Mesothelial cell of epicardium (in vitro differentiated cells): ENCODE measurements around the gene ZNF414. TPM values are rescaled to one million over a fixed set of nuclear protein-coding genes. Genes with fewer than 3 reads are reported as not detected.

Experiments
- DNase-seq, 2 experiments: peaks; one replicate each; pipeline ENCODE4 v3.0.0; 2021; ENCODE audit warnings: low spot score in 2 of 2; ENCODE audit not compliant: unreplicated experiment in 2 of 2
- H3K27ac Mint-ChIP-seq: 2 replicates; pipeline ENCODE4 v1.8.0; 2021; ENCODE audit warnings: mixed read lengths
- H3K27me3 Mint-ChIP-seq: 2 replicates; pipeline ENCODE4 v1.8.0; 2021; ENCODE audit warnings: low read depth, mixed read lengths
- H3K36me3 Mint-ChIP-seq: 2 replicates; pipeline ENCODE4 v1.8.0; 2021; ENCODE audit warnings: mixed read lengths
- H3K4me1 Mint-ChIP-seq: 2 replicates; pipeline ENCODE4 v1.8.0; 2021; ENCODE audit warnings: mixed read lengths
- H3K4me3 Mint-ChIP-seq: 2 replicates; pipeline ENCODE4 v1.8.0; 2021; ENCODE audit warnings: mild to moderate bottlenecking, moderate library complexity, mixed read lengths
- H3K9me3 Mint-ChIP-seq: 2 replicates; pipeline ENCODE4 v1.8.0; 2021; ENCODE audit warnings: mixed read lengths
- CTCF ChIP-seq: fragments of 200-600 bp; sonication (generic); IDR thresholded peaks from one replicate; pipeline ENCODE4 v1.5.0; 2021; ENCODE audit warnings: antibody characterized with exemption; ENCODE audit not compliant: unreplicated experiment
- total RNA-seq: library from RNA; stranded (reverse); gene quantifications from 3 replicates; pipeline ENCODE4 v1.2.1, GENCODE V29; 2021

ZNF414 gene
- total RNA-seq, 1 donor from 2014 or later, result 35.5 TPM

- TF ChIP-seq CTCF, result no peak
- Mint-ChIP-seq H3K36me3 (peaks cover 38% of the 10 kb centered on the region), H3K27me3 (no peaks in the 10 kb centered on the region), H3K4me3 (no peak overlapping the region), H3K4me1 (no peaks in the 10 kb centered on the region), H3K9me3 (no peaks in the 10 kb centered on the region), H3K27ac (no peak overlapping the region)
- DNase-seq, result no peak
These were observed 29.6 kb downstream of the ZNF414 start for GRCh38 chr19:8484331-8484894.

GRCh38 chr19:8483165-8483564, 30.8 kb downstream of the ZNF414 start:
- no peak for TF ChIP-seq CTCF
- H3K27me3 Mint-ChIP-seq, result no peaks in the 10 kb centered on the region
- no peak overlapping the region for H3K27ac Mint-ChIP-seq
- no peak for DNase-seq
- no peaks in the 10 kb centered on the region for H3K4me1 Mint-ChIP-seq
- H3K36me3 Mint-ChIP-seq, result peaks cover 33% of the 10 kb centered on the region
- H3K9me3 Mint-ChIP-seq, result no peaks in the 10 kb centered on the region
- H3K4me3 Mint-ChIP-seq, result no peak overlapping the region

GRCh38 chr19:8482696-8483095, 31.3 kb downstream of the ZNF414 start:
- no peak overlapping the region for H3K27ac Mint-ChIP-seq
- H3K4me1 Mint-ChIP-seq, result no peaks in the 10 kb centered on the region
- DNase-seq, result no peak
- no peaks in the 10 kb centered on the region for H3K9me3 Mint-ChIP-seq
- no peak overlapping the region for H3K4me3 Mint-ChIP-seq
- no peaks in the 10 kb centered on the region for H3K27me3 Mint-ChIP-seq
- H3K36me3 Mint-ChIP-seq, result peaks cover 30% of the 10 kb centered on the region
- TF ChIP-seq CTCF, result no peak

GRCh38 chr19:8481616-8482015, 32.4 kb downstream of the ZNF414 start:
- TF ChIP-seq CTCF, result no peak
- Mint-ChIP-seq H3K27ac (peak overlapping the region; percentile 19), H3K27me3 (no peaks in the 10 kb centered on the region), H3K4me3 (no peak overlapping the region), H3K36me3 (peaks cover 21% of the 10 kb centered on the region), H3K9me3 (no peaks in the 10 kb centered on the region), H3K4me1 (no peaks in the 10 kb centered on the region)
- DNase-seq, result no peak

- H3K4me1 Mint-ChIP-seq, result no peaks in the 10 kb centered on the region
- no peak for TF ChIP-seq CTCF
- H3K36me3 Mint-ChIP-seq, result peaks cover 20% of the 10 kb centered on the region
- H3K4me3 Mint-ChIP-seq, result no peak overlapping the region
- no peaks in the 10 kb centered on the region for H3K9me3 Mint-ChIP-seq
- no peaks in the 10 kb centered on the region for H3K27me3 Mint-ChIP-seq
- no peak for DNase-seq
- peak overlapping the region; percentile 19 for H3K27ac Mint-ChIP-seq
These were observed 32.8 kb downstream of the ZNF414 start for GRCh38 chr19:8481201-8481600.

- H3K27me3 Mint-ChIP-seq, result no peaks in the 10 kb centered on the region
- H3K27ac Mint-ChIP-seq, result peak overlapping the region; percentile 21
- H3K4me3 Mint-ChIP-seq, result no peak overlapping the region
- H3K36me3 Mint-ChIP-seq, result peaks cover 37% of the 10 kb centered on the region
- no peak for TF ChIP-seq CTCF
- no peak for DNase-seq
- no peaks in the 10 kb centered on the region for H3K4me1 Mint-ChIP-seq
- H3K9me3 Mint-ChIP-seq, result no peaks in the 10 kb centered on the region
These were observed 35.4 kb downstream of the ZNF414 start for GRCh38 chr19:8478598-8478997.
